H9 (cell line): Measurements from ENCODE around the gene TBC1D22A. TPM values are rescaled to one million over a fixed set of nuclear protein-coding genes. Genes with fewer than 3 reads are reported as not detected.

Source experiments
- DNase-seq: peaks from one replicate; pipeline ENCODE4 v3.0.0-alpha.2; 2017
- H2AFZ ChIP-seq: one replicate; pipeline ENCODE4 v1.6.1; 2013; ENCODE audit warnings: mild to moderate bottlenecking, low read length, control low read depth, moderate library complexity
- H2AK5ac ChIP-seq: 2 replicates; pipeline ENCODE4 v1.6.1; 2013; ENCODE audit warnings: low read length, control low read depth, mixed read lengths; ENCODE audit not compliant: insufficient read length
- H2BK120ac ChIP-seq: one replicate; pipeline ENCODE4 v1.6.1; 2013; ENCODE audit warnings: low read depth, mild to moderate bottlenecking, low read length, control low read depth, inconsistent platforms; ENCODE audit not compliant: poor library complexity, severe bottlenecking
- H2BK12ac ChIP-seq: 2 replicates; pipeline ENCODE4 v1.6.1; 2013; ENCODE audit warnings: low read length, control low read depth, mixed read lengths, low read depth; ENCODE audit not compliant: insufficient read length
- H2BK15ac ChIP-seq: 2 replicates; pipeline ENCODE4 v1.6.1; 2013; ENCODE audit warnings: low read depth, low read length, control low read depth
- H2BK20ac ChIP-seq: one replicate; pipeline ENCODE4 v1.6.1; 2013; ENCODE audit warnings: low read depth, mild to moderate bottlenecking, low read length, control low read depth, inconsistent platforms; ENCODE audit not compliant: poor library complexity, severe bottlenecking
- H2BK5ac ChIP-seq: 2 replicates; pipeline ENCODE4 v1.6.1; 2013; ENCODE audit warnings: low read length, control low read depth, mixed read lengths; ENCODE audit not compliant: insufficient read length
- H3K14ac ChIP-seq: 2 replicates; pipeline ENCODE4 v1.6.1; 2013; ENCODE audit warnings: low read length, control low read depth; ENCODE audit not compliant: insufficient read depth
- H3K18ac ChIP-seq: 2 replicates; pipeline ENCODE4 v1.6.1; 2013; ENCODE audit warnings: low read depth, mild to moderate bottlenecking, mixed read lengths, low read length, control low read depth; ENCODE audit not compliant: insufficient read length
- H3K23ac ChIP-seq: 2 replicates; pipeline ENCODE4 v1.6.1; 2013; ENCODE audit warnings: low read length, control low read depth, mixed read lengths, low read depth; ENCODE audit not compliant: insufficient read length
- H3K23me2 ChIP-seq: 2 replicates; pipeline ENCODE4 v1.6.1; 2013; ENCODE audit warnings: low read depth, mild to moderate bottlenecking, mixed read lengths, low read length, control low read depth; ENCODE audit not compliant: insufficient read length, poor library complexity, severe bottlenecking
- H3K27ac ChIP-seq: 2 replicates; pipeline ENCODE4 v1.5.1; 2013; ENCODE audit warnings: low read length, control low read depth, mixed read lengths, low read depth; ENCODE audit not compliant: insufficient read length
- H3K27me3 ChIP-seq: 2 replicates; pipeline ENCODE4 v1.6.1; 2013; ENCODE audit warnings: low read length, control low read depth, inconsistent platforms; ENCODE audit not compliant: insufficient read depth
- H3K4ac ChIP-seq: 2 replicates; pipeline ENCODE4 v1.6.1; 2013; ENCODE audit warnings: low read depth, mild to moderate bottlenecking, control low read depth, inconsistent platforms, low read length, moderate library complexity
- H3K4me1 ChIP-seq: 2 replicates; pipeline ENCODE4 v1.6.1; 2013; ENCODE audit warnings: low read length, control low read depth, inconsistent platforms; ENCODE audit not compliant: insufficient read depth
- H3K4me2 ChIP-seq: 2 replicates; pipeline ENCODE4 v1.6.1; 2013; ENCODE audit warnings: low read length, control low read depth, mixed read lengths; ENCODE audit not compliant: insufficient read length, insufficient read depth
- H3K56ac ChIP-seq: 2 replicates; pipeline ENCODE4 v1.6.1; 2013; ENCODE audit warnings: low read depth, mild to moderate bottlenecking, mixed read lengths, low read length, control low read depth; ENCODE audit not compliant: insufficient read length
- H3K79me1 ChIP-seq: 2 replicates; pipeline ENCODE4 v1.6.1; 2013; ENCODE audit warnings: low read depth, mild to moderate bottlenecking, moderate library complexity, low read length, control low read depth, inconsistent platforms; ENCODE audit not compliant: insufficient read depth, poor library complexity, severe bottlenecking
- H3K79me2 ChIP-seq: 2 replicates; pipeline ENCODE4 v1.6.1; 2013; ENCODE audit warnings: low read length, control low read depth, inconsistent platforms; ENCODE audit not compliant: insufficient read depth
- H3K9ac ChIP-seq: 2 replicates; pipeline ENCODE4 v1.6.1; 2013; ENCODE audit warnings: low read length, control low read depth, mixed read lengths; ENCODE audit not compliant: insufficient read length; ENCODE audit errors: extremely low read depth
- H3K9me3 ChIP-seq: one replicate; pipeline ENCODE4 v1.6.1; 2013; ENCODE audit warnings: low read depth, low read length, inconsistent platforms; ENCODE audit not compliant: control insufficient read depth
- H3T11ph ChIP-seq: one replicate; pipeline ENCODE4 v1.6.1; 2013; ENCODE audit warnings: mild to moderate bottlenecking, low read length, control low read depth, inconsistent platforms
- H4K20me1 ChIP-seq: one replicate; pipeline ENCODE4 v1.6.1; 2013; ENCODE audit not compliant: control insufficient read depth, insufficient read length, insufficient read depth
- H4K5ac ChIP-seq: 2 replicates; pipeline ENCODE4 v1.6.1; 2013; ENCODE audit warnings: low read depth, mild to moderate bottlenecking, mixed read lengths, low read length, control low read depth; ENCODE audit not compliant: insufficient read length
- H4K8ac ChIP-seq: replicated peaks from 2 replicates; pipeline ENCODE4 v1.6.1; 2013; ENCODE audit warnings: low read length, control low read depth, mixed read lengths, low read depth; ENCODE audit not compliant: insufficient read length
- H4K91ac ChIP-seq: 2 replicates; pipeline ENCODE4 v1.6.1; 2013; ENCODE audit warnings: low read depth, mild to moderate bottlenecking, moderate library complexity, mixed read lengths, low read length, control low read depth; ENCODE audit not compliant: insufficient read length
- H3K27ac Mint-ChIP-seq, 3 experiments: 2 replicates in 2 of 3; 3 replicates in 1 of 3; pipeline ENCODE4 v1.8.0; 2020 to 2021; ENCODE audit warnings: mixed read lengths in 3 of 3, mild to moderate bottlenecking in 1 of 3, moderate library complexity in 1 of 3
- H3K27me3 Mint-ChIP-seq: 2 replicates; pipeline ENCODE4 v1.8.0; 2021; ENCODE audit warnings: low read depth, mild to moderate bottlenecking, moderate library complexity, mixed read lengths
- H3K36me3 Mint-ChIP-seq, 3 experiments: 2 replicates in 2 of 3; 3 replicates in 1 of 3; pipeline ENCODE4 v1.8.0; 2020 to 2021; ENCODE audit warnings: low read depth in 3 of 3, mixed read lengths in 3 of 3; ENCODE audit not compliant: insufficient read depth in 1 of 3
- H3K4me1 Mint-ChIP-seq, 2 experiments: 2 replicates each; pipeline ENCODE4 v1.8.0; 2020; ENCODE audit warnings: mixed read lengths in 2 of 2
- H3K4me3 Mint-ChIP-seq, 2 experiments: 2 replicates in 1 of 2; 3 replicates in 1 of 2; pipeline ENCODE4 v1.8.0; 2020 to 2021; ENCODE audit warnings: mild to moderate bottlenecking in 2 of 2, mixed read lengths in 2 of 2, moderate library complexity in 1 of 2
- H3K9me3 Mint-ChIP-seq, 2 experiments: 2 replicates in 1 of 2; 3 replicates in 1 of 2; pipeline ENCODE4 v1.8.0; 2020; ENCODE audit warnings: mild to moderate bottlenecking in 2 of 2, mixed read lengths in 2 of 2, moderate library complexity in 1 of 2
- WGBS: extraction: QIAGEN DNeasy Blood & Tissue Kit; methylation state at CpG from one replicate; pipeline ENCODE4 v1.1.7; 2013; ENCODE audit warnings: missing lambda C conversion rate, low lambda C conversion rate, mixed read lengths; ENCODE audit not compliant: insufficient read length; ENCODE audit errors: extremely low coverage; 5-methylcytosine and 5-hydroxymethylcytosine counted together
- total RNA-seq: library from RNA; stranded (reverse); gene quantifications from 2 replicates; pipeline ENCODE4 v1.2.1, GENCODE V29; 2021
- TF ChIP-seq, protein P1 (sequence below): fragments of 200-600 bp; sonication (generic); conservative IDR thresholded peaks from 3 replicates; pipeline ENCODE4 v1.8.0; 2021; ENCODE audit warnings: antibody characterized with exemption, mild to moderate bottlenecking

TBC1D22A gene
- total RNA-seq, 1 experiment from 2014 or later = 20.8 TPM

DNA sequence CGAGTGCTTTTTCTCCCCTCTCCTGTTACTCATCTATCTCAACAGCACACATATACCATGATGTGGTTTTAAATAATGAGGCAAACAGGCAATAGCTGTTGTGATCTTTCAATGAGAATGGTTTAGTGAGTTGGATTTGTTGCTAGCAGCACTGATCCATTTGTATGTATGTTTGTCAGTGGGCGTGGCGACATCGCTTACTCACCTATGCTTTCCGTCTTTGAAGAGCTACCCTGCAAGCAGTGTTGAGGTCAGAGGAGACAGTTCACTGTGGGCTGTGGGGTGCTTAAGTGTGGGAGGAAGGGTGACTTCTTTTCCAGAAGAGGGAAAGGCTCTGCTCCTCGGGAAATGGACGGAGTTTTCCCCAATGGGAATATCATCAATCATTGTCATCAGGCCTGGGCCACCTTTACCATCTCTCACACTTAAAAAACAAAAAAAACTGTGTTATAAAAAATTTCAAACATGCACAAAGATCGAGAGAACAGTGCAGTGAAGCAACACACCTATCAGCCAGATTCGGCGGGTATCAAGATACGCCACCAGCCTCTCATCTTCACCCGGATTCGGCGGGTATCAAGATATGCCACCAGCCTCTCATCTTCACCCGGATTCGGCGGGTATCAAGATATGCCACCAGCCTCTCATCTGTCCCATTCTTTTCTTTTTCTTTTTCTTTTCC is 83.8 kb downstream of the TBC1D22A start:
- TF ChIP-seq, protein P1, sequence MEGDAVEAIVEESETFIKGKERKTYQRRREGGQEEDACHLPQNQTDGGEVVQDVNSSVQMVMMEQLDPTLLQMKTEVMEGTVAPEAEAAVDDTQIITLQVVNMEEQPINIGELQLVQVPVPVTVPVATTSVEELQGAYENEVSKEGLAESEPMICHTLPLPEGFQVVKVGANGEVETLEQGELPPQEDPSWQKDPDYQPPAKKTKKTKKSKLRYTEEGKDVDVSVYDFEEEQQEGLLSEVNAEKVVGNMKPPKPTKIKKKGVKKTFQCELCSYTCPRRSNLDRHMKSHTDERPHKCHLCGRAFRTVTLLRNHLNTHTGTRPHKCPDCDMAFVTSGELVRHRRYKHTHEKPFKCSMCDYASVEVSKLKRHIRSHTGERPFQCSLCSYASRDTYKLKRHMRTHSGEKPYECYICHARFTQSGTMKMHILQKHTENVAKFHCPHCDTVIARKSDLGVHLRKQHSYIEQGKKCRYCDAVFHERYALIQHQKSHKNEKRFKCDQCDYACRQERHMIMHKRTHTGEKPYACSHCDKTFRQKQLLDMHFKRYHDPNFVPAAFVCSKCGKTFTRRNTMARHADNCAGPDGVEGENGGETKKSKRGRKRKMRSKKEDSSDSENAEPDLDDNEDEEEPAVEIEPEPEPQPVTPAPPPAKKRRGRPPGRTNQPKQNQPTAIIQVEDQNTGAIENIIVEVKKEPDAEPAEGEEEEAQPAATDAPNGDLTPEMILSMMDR = no peak
- H3K14ac ChIP-seq = no peak overlapping the region
- no peak overlapping the region for H3K56ac ChIP-seq
- H3K4me3 Mint-ChIP-seq = no peak overlapping the region
- peaks cover 3% of the 10 kb centered on the region; the same call in 1 of the 2 replicates for H3K4me1 ChIP-seq
- H3K23me2 ChIP-seq = no peaks in the 10 kb centered on the region
- no peak overlapping the region for H3K4me2 ChIP-seq
- H3K27me3 Mint-ChIP-seq = no peaks in the 10 kb centered on the region
- H4K20me1 ChIP-seq = no peaks in the 10 kb centered on the region
- H3K79me1 ChIP-seq = no peaks in the 10 kb centered on the region
- H3K27me3 ChIP-seq = no peaks in the 10 kb centered on the region
- no peak overlapping the region for H2BK120ac ChIP-seq
- H3K9ac ChIP-seq = no peak overlapping the region
- no peak overlapping the region for H4K91ac ChIP-seq
- no peak overlapping the region for H2AK5ac ChIP-seq
- H2AFZ ChIP-seq = no peak overlapping the region
- no peaks in the 10 kb centered on the region for H3K9me3 Mint-ChIP-seq
- H3K4me1 Mint-ChIP-seq = peaks cover 10 to 17% of the 10 kb centered on the region in 2 experiments
- no peak overlapping the region for H4K8ac ChIP-seq
- no peaks in the 10 kb centered on the region for H3K79me2 ChIP-seq
- no peak overlapping the region for H2BK12ac ChIP-seq
- no peak overlapping the region for H2BK5ac ChIP-seq
- no CpG with 5 or more reads among the region's 17 CpGs for whole genome bisulfite sequencing
- H3K23ac ChIP-seq = no peak overlapping the region
- H3K18ac ChIP-seq = no peak overlapping the region
- no peak overlapping the region for H3K27ac ChIP-seq
- no peak overlapping the region for H3T11ph ChIP-seq
- peaks cover 2 to 18% (median 17%) of the 10 kb centered on the region in 3 experiments; a peak in 6 of 7 replicates for H3K36me3 Mint-ChIP-seq
- H2BK20ac ChIP-seq = no peak overlapping the region
- no peak overlapping the region for H4K5ac ChIP-seq
- no peak overlapping the region for H2BK15ac ChIP-seq
- DNase-seq = no peak
- H3K27ac Mint-ChIP-seq = peak overlapping the region in 1 of 3 experiments; percentile 30; a peak in 1 of 7 replicates
- H3K4ac ChIP-seq = no peak overlapping the region
- H3K9me3 ChIP-seq = no peaks in the 10 kb centered on the region
